HG03039 (cell line): ENCODE measurements around the gene CLEC4E.
"Not testable (repeated sequence)": the region's sequence is repeated elsewhere in the genome, so short reads cannot be mapped to it uniquely, and the experiment has no call there.

ENCODE experiments used
- ATAC-seq: cut with Tn5 transposase; IDR thresholded peaks from one replicate; pipeline ENCODE4 v1.9.1; 2021; ENCODE audit warnings: mild to moderate bottlenecking, moderate library complexity; ENCODE audit not compliant: unreplicated experiment

Gene CLEC4E, protein sequence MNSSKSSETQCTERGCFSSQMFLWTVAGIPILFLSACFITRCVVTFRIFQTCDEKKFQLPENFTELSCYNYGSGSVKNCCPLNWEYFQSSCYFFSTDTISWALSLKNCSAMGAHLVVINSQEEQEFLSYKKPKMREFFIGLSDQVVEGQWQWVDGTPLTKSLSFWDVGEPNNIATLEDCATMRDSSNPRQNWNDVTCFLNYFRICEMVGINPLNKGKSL

GRCh38 chr12:8540831-8541230, at the start of gene CLEC4E:
CLEC4E (minus strand) TSS chr12:8540905; CDS start chr12:8540797, 108 bp downstream.
- not testable (repeated sequence) for ATAC-seq

GRCh38 chr12:8589679-8590078, 49.0 kb upstream of the CLEC4E start:
- ATAC-seq: no peak

- not testable (repeated sequence) for ATAC-seq
Observed at GRCh38 chr12:8584478-8584877, 43.8 kb upstream of the CLEC4E start.

DNA sequence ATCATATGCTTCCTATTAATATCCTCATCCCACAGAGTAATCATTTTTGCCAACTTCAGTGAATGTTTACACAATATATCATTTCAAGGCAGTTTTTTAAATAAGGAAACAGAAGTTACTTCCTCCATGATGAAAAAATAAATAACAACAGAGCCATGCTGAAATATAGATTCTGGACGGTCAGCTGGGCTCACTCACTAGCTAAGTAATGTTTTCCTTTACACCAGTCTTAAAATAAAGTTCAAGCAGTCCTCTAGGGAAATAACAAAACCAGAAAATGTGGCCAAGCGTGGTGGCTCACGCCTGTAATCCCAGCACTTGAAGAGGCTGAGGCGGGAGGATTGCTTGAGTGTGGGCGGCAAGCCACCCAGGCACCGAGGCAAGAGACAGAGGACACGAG, 43.3 kb upstream of the CLEC4E start:
- ATAC-seq: no peak

DNA sequence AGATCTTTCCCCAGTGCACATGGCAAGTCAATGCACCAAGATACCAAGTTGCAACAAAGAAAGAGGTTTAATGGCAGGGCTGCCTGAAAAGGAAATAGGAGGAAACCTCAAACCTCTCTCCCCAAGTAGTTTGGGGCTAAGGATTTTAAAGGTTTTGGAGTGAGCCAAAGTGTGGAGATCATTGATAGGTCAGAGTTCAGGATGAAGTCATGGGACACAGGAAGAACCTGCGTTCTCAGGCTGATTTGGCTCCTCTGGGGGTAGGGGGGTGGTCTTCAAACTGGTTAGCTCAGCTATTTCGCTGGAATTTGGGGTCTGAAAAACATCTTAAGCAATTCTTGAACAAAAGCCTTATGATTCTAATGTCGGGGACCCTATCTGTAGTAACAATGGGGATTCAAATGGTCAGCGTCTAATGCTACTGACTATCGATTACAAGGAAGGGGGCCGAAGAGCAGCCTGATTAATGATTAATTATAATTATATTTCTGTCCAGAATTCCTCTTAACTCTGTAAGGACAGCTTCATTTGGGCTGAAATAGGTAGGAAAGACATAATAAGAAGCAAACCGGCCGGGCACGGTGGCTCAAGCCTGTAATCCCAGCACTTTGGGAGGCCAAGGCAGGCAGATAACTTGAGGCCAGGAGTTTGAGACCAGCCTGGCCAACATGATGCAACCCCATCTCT, 40.5 kb upstream of the CLEC4E start:
- no peak for ATAC-seq

- ATAC-seq: no peak
Observed at GRCh38 chr12:8577879-8578278, 37.2 kb upstream of the CLEC4E start.

- ATAC-seq: no peak
Observed at GRCh38 chr12:8572507-8572906, 31.8 kb upstream of the CLEC4E start.

DNA sequence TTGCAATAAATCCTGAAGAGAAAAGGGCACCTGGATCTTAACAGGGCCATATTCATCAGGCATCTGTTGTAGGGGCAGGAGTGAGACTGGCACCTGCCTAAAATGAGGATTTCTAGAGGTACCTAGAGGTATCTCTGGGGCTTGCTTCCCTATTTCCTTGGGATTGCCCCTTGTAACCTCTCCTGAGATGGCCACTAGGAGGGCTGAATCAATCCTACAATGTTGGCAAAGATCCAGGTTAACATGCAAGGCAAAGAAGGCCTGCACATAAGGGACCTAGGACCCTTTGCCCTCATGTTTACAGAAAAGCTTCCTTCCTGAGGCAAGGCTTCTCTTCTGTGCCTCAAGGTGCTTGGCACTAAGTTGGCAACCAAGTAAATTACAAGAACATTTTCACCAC, 25.8 kb upstream of the CLEC4E start:
- ATAC-seq: no peak

GRCh38 chr12:8566052-8566451, 25.3 kb upstream of the CLEC4E start:
- not testable (repeated sequence) for ATAC-seq

- no peak for ATAC-seq
Observed at GRCh38 chr12:8564656-8565055, 24.0 kb upstream of the CLEC4E start.

- no peak for ATAC-seq
Observed at GRCh38 chr12:8563356-8563755, 22.7 kb upstream of the CLEC4E start.

DNA sequence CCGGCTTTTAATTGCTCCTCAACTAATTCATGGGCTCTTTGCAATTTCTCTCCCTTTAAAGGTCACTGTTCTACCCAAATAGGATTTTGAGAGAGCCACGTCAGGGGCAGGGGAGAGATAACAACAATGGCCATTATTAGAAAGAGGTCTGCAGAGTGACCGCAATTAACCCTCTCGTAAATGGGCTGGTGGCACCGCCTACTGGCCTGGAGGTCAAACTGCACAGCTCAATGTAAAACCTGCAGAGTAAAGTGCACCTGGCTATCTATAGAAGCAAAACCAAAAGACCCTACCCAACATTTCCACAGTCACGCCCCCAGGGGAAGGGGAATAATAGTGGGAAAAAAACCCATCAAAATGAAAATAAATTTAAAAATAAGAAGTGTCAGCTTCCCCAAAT, 21.6 kb upstream of the CLEC4E start:
- no peak for ATAC-seq

DNA sequence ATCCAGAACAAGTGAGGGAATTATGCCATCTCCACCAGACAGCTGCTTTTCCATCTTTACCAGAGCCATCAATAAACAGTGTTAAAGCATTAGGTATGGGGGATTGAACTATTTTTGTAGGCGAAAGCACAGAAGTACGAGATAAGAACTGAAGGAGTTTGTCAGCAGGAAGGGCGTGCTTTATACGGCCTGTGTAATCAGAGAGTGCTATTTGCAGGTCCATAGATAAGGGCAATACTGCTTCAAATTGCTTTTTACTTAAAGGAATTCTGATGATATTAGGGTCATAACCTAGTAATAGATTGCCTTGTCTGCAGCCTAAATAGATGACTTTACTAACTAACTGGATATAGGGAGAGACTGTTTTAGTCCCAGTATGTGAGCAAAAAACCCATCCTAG, 20.3 kb upstream of the CLEC4E start:
- no peak for ATAC-seq

DNA sequence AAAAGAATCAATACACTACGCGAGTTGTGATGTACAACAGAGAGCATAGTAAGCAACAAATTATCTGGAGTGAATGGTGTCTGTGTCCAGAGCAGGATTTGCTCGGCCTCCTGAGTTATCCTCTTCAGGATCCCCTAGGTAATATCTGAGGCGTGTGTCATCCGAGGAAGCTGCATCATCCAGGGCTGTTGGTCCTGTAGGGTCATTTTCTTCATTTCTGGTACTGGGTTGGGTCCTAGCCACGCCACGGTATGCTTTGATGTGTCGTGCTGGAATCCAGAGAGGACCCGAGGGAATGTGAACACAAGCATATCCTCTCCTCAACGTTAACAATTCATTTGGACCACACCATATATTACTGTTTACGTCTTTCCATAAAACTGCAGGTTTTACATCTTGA, 19.0 kb upstream of the CLEC4E start:
- ATAC-seq: no peak

GRCh38 chr12:8556531-8557097, 15.9 kb upstream of the CLEC4E start:
- ATAC-seq: no peak

DNA sequence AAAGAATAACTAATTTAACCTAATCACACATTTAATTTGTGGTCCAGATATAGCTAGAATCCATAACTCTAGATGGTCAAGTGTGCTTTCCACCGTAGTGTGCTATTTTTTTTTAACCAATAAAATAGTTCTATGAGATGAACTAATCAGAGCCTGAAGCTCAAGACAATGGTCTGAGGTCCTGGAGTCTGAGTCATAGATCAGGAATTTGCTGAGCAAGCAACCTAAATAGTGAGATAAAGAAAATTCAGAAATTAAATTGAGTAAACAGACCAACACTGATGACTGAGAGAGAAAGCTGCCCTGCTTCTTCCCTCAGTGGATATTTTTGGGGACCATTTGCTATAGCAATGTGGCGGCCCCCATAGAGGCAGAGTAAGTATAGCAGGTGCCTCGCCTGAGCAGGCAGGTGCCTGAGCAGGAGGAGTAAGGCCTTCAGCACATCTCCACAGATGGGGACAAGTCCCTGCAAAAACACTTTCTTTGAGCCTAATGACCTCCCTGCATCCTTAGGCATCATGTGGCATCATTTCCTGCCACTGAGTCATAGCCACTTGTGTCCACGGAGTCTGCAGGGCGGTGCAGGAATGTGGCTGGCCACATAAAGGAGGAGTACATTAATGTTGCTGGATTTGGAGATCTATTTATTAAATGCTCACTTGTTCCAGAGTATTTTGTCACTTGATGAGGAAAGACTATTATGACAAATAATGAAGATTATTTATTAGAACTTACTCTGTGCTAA, 13.9 kb upstream of the CLEC4E start:
- no peak for ATAC-seq

DNA sequence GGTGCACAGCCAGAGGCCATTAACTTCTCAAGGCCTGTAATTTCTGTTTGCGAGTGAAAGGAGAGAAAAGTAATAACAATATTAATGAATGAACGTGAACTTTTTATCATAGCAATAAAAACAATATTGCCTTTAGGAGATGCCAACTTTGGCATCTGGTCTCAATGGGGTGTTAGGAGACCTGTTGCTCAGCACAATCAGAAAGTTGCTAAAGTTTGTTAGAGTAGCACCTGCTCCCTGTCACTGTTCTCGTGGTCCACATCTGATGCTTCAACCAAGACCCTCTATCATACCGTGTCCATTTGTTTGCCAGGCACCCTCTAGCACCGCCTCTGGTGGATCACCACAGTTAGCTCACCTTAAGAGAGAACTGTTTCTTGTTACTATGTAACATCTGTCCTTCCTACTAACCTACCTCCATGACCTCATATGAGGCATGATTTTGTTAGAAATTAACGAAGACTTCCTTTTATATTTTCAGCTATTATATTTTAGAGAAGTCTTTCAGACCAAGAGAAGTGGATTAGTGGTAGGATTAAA, 12.5 kb upstream of the CLEC4E start:
- no peak for ATAC-seq

GRCh38 chr12:8549381-8549780, 8.7 kb upstream of the CLEC4E start:
- ATAC-seq: no peak

GRCh38 chr12:8548192-8548591, 7.5 kb upstream of the CLEC4E start:
- ATAC-seq: no peak

GRCh38 chr12:8547645-8548044, 6.9 kb upstream of the CLEC4E start:
- no peak for ATAC-seq

DNA sequence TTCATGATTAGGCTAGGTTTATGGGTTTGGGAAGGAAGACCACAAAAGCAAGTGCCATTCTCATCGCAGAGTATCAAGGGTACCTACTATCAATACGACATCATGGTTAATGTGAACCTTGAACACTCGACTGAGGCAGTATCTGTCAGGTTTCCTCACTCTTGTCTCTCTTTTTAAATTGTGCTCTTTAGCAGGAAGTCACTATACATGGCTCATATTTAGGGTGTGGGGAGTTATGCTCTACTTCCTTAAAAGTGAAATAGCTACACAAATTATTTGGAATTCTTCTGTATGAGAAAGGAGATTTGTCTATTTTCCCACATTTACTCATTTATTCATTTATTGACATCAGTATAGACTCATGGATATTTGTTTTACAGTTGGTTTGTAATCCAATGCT, 5.9 kb upstream of the CLEC4E start:
- no peak for ATAC-seq
